H9 (cell line): ENCODE results near the gene KLHL13. TPM values are rescaled to one million over a fixed set of nuclear protein-coding genes. Genes with fewer than 3 reads are reported as not detected.

Source experiments
- DNase-seq: peaks from one replicate; pipeline ENCODE4 v3.0.0-alpha.2; 2017
- H2AFZ ChIP-seq: one replicate; pipeline ENCODE4 v1.6.1; 2013; ENCODE audit warnings: mild to moderate bottlenecking, low read length, control low read depth, moderate library complexity
- H2AK5ac ChIP-seq: 2 replicates; pipeline ENCODE4 v1.6.1; 2013; ENCODE audit warnings: low read length, control low read depth, mixed read lengths; ENCODE audit not compliant: insufficient read length
- H2BK120ac ChIP-seq: one replicate; pipeline ENCODE4 v1.6.1; 2013; ENCODE audit warnings: low read depth, mild to moderate bottlenecking, low read length, control low read depth, inconsistent platforms; ENCODE audit not compliant: poor library complexity, severe bottlenecking
- H2BK12ac ChIP-seq: 2 replicates; pipeline ENCODE4 v1.6.1; 2013; ENCODE audit warnings: low read length, control low read depth, mixed read lengths, low read depth; ENCODE audit not compliant: insufficient read length
- H2BK15ac ChIP-seq: 2 replicates; pipeline ENCODE4 v1.6.1; 2013; ENCODE audit warnings: low read depth, low read length, control low read depth
- H2BK20ac ChIP-seq: one replicate; pipeline ENCODE4 v1.6.1; 2013; ENCODE audit warnings: low read depth, mild to moderate bottlenecking, low read length, control low read depth, inconsistent platforms; ENCODE audit not compliant: poor library complexity, severe bottlenecking
- H2BK5ac ChIP-seq: 2 replicates; pipeline ENCODE4 v1.6.1; 2013; ENCODE audit warnings: low read length, control low read depth, mixed read lengths; ENCODE audit not compliant: insufficient read length
- H3K14ac ChIP-seq: 2 replicates; pipeline ENCODE4 v1.6.1; 2013; ENCODE audit warnings: low read length, control low read depth; ENCODE audit not compliant: insufficient read depth
- H3K18ac ChIP-seq: 2 replicates; pipeline ENCODE4 v1.6.1; 2013; ENCODE audit warnings: low read depth, mild to moderate bottlenecking, mixed read lengths, low read length, control low read depth; ENCODE audit not compliant: insufficient read length
- H3K23ac ChIP-seq: 2 replicates; pipeline ENCODE4 v1.6.1; 2013; ENCODE audit warnings: low read length, control low read depth, mixed read lengths, low read depth; ENCODE audit not compliant: insufficient read length
- H3K23me2 ChIP-seq: 2 replicates; pipeline ENCODE4 v1.6.1; 2013; ENCODE audit warnings: low read depth, mild to moderate bottlenecking, mixed read lengths, low read length, control low read depth; ENCODE audit not compliant: insufficient read length, poor library complexity, severe bottlenecking
- H3K27ac ChIP-seq: 2 replicates; pipeline ENCODE4 v1.5.1; 2013; ENCODE audit warnings: low read length, control low read depth, mixed read lengths, low read depth; ENCODE audit not compliant: insufficient read length
- H3K27me3 ChIP-seq: 2 replicates; pipeline ENCODE4 v1.6.1; 2013; ENCODE audit warnings: low read length, control low read depth, inconsistent platforms; ENCODE audit not compliant: insufficient read depth
- H3K4ac ChIP-seq: 2 replicates; pipeline ENCODE4 v1.6.1; 2013; ENCODE audit warnings: low read depth, mild to moderate bottlenecking, control low read depth, inconsistent platforms, low read length, moderate library complexity
- H3K4me1 ChIP-seq: 2 replicates; pipeline ENCODE4 v1.6.1; 2013; ENCODE audit warnings: low read length, control low read depth, inconsistent platforms; ENCODE audit not compliant: insufficient read depth
- H3K4me2 ChIP-seq: 2 replicates; pipeline ENCODE4 v1.6.1; 2013; ENCODE audit warnings: low read length, control low read depth, mixed read lengths; ENCODE audit not compliant: insufficient read length, insufficient read depth
- H3K56ac ChIP-seq: 2 replicates; pipeline ENCODE4 v1.6.1; 2013; ENCODE audit warnings: low read depth, mild to moderate bottlenecking, mixed read lengths, low read length, control low read depth; ENCODE audit not compliant: insufficient read length
- H3K79me1 ChIP-seq: 2 replicates; pipeline ENCODE4 v1.6.1; 2013; ENCODE audit warnings: low read depth, mild to moderate bottlenecking, moderate library complexity, low read length, control low read depth, inconsistent platforms; ENCODE audit not compliant: insufficient read depth, poor library complexity, severe bottlenecking
- H3K79me2 ChIP-seq: 2 replicates; pipeline ENCODE4 v1.6.1; 2013; ENCODE audit warnings: low read length, control low read depth, inconsistent platforms; ENCODE audit not compliant: insufficient read depth
- H3K9ac ChIP-seq: 2 replicates; pipeline ENCODE4 v1.6.1; 2013; ENCODE audit warnings: low read length, control low read depth, mixed read lengths; ENCODE audit not compliant: insufficient read length; ENCODE audit errors: extremely low read depth
- H3K9me3 ChIP-seq: one replicate; pipeline ENCODE4 v1.6.1; 2013; ENCODE audit warnings: low read depth, low read length, inconsistent platforms; ENCODE audit not compliant: control insufficient read depth
- H3T11ph ChIP-seq: one replicate; pipeline ENCODE4 v1.6.1; 2013; ENCODE audit warnings: mild to moderate bottlenecking, low read length, control low read depth, inconsistent platforms
- H4K20me1 ChIP-seq: one replicate; pipeline ENCODE4 v1.6.1; 2013; ENCODE audit not compliant: control insufficient read depth, insufficient read length, insufficient read depth
- H4K5ac ChIP-seq: 2 replicates; pipeline ENCODE4 v1.6.1; 2013; ENCODE audit warnings: low read depth, mild to moderate bottlenecking, mixed read lengths, low read length, control low read depth; ENCODE audit not compliant: insufficient read length
- H4K8ac ChIP-seq: replicated peaks from 2 replicates; pipeline ENCODE4 v1.6.1; 2013; ENCODE audit warnings: low read length, control low read depth, mixed read lengths, low read depth; ENCODE audit not compliant: insufficient read length
- H4K91ac ChIP-seq: 2 replicates; pipeline ENCODE4 v1.6.1; 2013; ENCODE audit warnings: low read depth, mild to moderate bottlenecking, moderate library complexity, mixed read lengths, low read length, control low read depth; ENCODE audit not compliant: insufficient read length
- H3K27ac Mint-ChIP-seq, 3 experiments: 2 replicates in 2 of 3; 3 replicates in 1 of 3; pipeline ENCODE4 v1.8.0; 2020 to 2021; ENCODE audit warnings: mixed read lengths in 3 of 3, mild to moderate bottlenecking in 1 of 3, moderate library complexity in 1 of 3
- H3K27me3 Mint-ChIP-seq: 2 replicates; pipeline ENCODE4 v1.8.0; 2021; ENCODE audit warnings: low read depth, mild to moderate bottlenecking, moderate library complexity, mixed read lengths
- H3K36me3 Mint-ChIP-seq, 3 experiments: 2 replicates in 2 of 3; 3 replicates in 1 of 3; pipeline ENCODE4 v1.8.0; 2020 to 2021; ENCODE audit warnings: low read depth in 3 of 3, mixed read lengths in 3 of 3; ENCODE audit not compliant: insufficient read depth in 1 of 3
- H3K4me1 Mint-ChIP-seq, 2 experiments: 2 replicates each; pipeline ENCODE4 v1.8.0; 2020; ENCODE audit warnings: mixed read lengths in 2 of 2
- H3K4me3 Mint-ChIP-seq, 2 experiments: 2 replicates in 1 of 2; 3 replicates in 1 of 2; pipeline ENCODE4 v1.8.0; 2020 to 2021; ENCODE audit warnings: mild to moderate bottlenecking in 2 of 2, mixed read lengths in 2 of 2, moderate library complexity in 1 of 2
- H3K9me3 Mint-ChIP-seq, 2 experiments: 2 replicates in 1 of 2; 3 replicates in 1 of 2; pipeline ENCODE4 v1.8.0; 2020; ENCODE audit warnings: mild to moderate bottlenecking in 2 of 2, mixed read lengths in 2 of 2, moderate library complexity in 1 of 2
- WGBS: extraction: QIAGEN DNeasy Blood & Tissue Kit; methylation state at CpG from one replicate; pipeline ENCODE4 v1.1.7; 2013; ENCODE audit warnings: missing lambda C conversion rate, low lambda C conversion rate, mixed read lengths; ENCODE audit not compliant: insufficient read length; ENCODE audit errors: extremely low coverage; 5-methylcytosine and 5-hydroxymethylcytosine counted together
- total RNA-seq: library from RNA; stranded (reverse); gene quantifications from 2 replicates; pipeline ENCODE4 v1.2.1, GENCODE V29; 2021
- TF ChIP-seq, protein P1 (sequence below): fragments of 200-600 bp; sonication (generic); conservative IDR thresholded peaks from 3 replicates; pipeline ENCODE4 v1.8.0; 2021; ENCODE audit warnings: antibody characterized with exemption, mild to moderate bottlenecking

KLHL13 gene
- total RNA-seq, 1 experiment from 2014 or later, result 4.1 TPM

DNA sequence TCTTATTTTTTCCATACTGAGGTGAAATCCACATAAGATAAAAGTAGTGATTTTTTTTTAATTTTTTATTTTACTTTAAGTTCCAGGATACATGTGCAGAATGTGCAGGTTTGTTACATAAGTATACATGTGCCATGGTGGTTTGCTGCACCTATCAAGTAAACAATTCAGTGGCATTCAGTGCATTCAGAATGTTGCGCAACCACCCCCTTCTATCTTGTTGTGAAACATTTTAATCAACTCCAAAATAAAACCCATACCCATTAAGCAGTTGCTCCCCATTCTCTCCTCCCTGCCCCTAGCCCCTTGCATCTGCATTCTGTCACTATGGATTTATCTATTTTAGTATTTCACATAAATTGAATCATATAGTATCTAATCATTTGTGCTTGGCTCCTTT is 121.2 kb downstream of the KLHL13 start:
- Mint-ChIP-seq H3K4me3 (no peak overlapping the region), H3K9me3 (peaks cover 4 to 50% of the 10 kb centered on the region in 2 experiments), H3K27me3 (no peaks in the 10 kb centered on the region; the same call in none of the 2 replicates), H3K36me3 (peaks cover 0 to 2% (median 0%) of the 10 kb centered on the region in 3 experiments; a peak in 1 of 7 replicates), H3K27ac (no peak overlapping the region), H3K4me1 (peaks cover 3 to 4% of the 10 kb centered on the region in 2 experiments; a peak in 1 of 4 replicates)
- H3K9me3 ChIP-seq, result peaks cover 20% of the 10 kb centered on the region
- H3K23ac ChIP-seq, result no peak overlapping the region
- no peak overlapping the region for H3K9ac ChIP-seq
- TF ChIP-seq, protein P1, sequence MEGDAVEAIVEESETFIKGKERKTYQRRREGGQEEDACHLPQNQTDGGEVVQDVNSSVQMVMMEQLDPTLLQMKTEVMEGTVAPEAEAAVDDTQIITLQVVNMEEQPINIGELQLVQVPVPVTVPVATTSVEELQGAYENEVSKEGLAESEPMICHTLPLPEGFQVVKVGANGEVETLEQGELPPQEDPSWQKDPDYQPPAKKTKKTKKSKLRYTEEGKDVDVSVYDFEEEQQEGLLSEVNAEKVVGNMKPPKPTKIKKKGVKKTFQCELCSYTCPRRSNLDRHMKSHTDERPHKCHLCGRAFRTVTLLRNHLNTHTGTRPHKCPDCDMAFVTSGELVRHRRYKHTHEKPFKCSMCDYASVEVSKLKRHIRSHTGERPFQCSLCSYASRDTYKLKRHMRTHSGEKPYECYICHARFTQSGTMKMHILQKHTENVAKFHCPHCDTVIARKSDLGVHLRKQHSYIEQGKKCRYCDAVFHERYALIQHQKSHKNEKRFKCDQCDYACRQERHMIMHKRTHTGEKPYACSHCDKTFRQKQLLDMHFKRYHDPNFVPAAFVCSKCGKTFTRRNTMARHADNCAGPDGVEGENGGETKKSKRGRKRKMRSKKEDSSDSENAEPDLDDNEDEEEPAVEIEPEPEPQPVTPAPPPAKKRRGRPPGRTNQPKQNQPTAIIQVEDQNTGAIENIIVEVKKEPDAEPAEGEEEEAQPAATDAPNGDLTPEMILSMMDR, result no peak
- no peaks in the 10 kb centered on the region for H4K20me1 ChIP-seq
- no peak overlapping the region for H3T11ph ChIP-seq
- no peak for DNase-seq
- no peak overlapping the region for H3K4ac ChIP-seq
- no peak overlapping the region for H3K56ac ChIP-seq
- H2BK5ac ChIP-seq, result no peak overlapping the region
- no peak overlapping the region for H2BK12ac ChIP-seq
- H4K91ac ChIP-seq, result no peak overlapping the region
- H3K79me2 ChIP-seq, result no peaks in the 10 kb centered on the region
- H3K79me1 ChIP-seq, result no peaks in the 10 kb centered on the region
- WGBS, result no CpG with 5 or more reads among the region's 1 CpG
- H4K8ac ChIP-seq, result no peak overlapping the region
- no peak overlapping the region for H3K27ac ChIP-seq
- H4K5ac ChIP-seq, result no peak overlapping the region
- H2AK5ac ChIP-seq, result no peak overlapping the region
- H2BK20ac ChIP-seq, result no peak overlapping the region
- H2BK15ac ChIP-seq, result no peak overlapping the region
- no peaks in the 10 kb centered on the region for H3K27me3 ChIP-seq
- no peak overlapping the region for H2AFZ ChIP-seq
- no peak overlapping the region for H2BK120ac ChIP-seq
- no peak overlapping the region for H3K14ac ChIP-seq
- no peak overlapping the region for H3K18ac ChIP-seq
- H3K4me1 ChIP-seq, result no peaks in the 10 kb centered on the region
- no peak overlapping the region for H3K4me2 ChIP-seq
- H3K23me2 ChIP-seq, result no peaks in the 10 kb centered on the region
